NK-92 (cell line): ENCODE results near the gene MCTP1.
"Not testable (repeated sequence)": the region's sequence is repeated elsewhere in the genome, so short reads cannot be mapped to it uniquely, and the experiment has no call there.

Experiments used
- DNase-seq: peaks from one replicate; lab custom pipeline; 2025; ENCODE audit not compliant: unreplicated experiment; lab: John Stamatoyannopoulos, UW

The MCTP1 gene

GRCh38 chr5:94891565-94891964 is 393.3 kb downstream of the MCTP1 start:
- DNase-seq, result no peak

DNA sequence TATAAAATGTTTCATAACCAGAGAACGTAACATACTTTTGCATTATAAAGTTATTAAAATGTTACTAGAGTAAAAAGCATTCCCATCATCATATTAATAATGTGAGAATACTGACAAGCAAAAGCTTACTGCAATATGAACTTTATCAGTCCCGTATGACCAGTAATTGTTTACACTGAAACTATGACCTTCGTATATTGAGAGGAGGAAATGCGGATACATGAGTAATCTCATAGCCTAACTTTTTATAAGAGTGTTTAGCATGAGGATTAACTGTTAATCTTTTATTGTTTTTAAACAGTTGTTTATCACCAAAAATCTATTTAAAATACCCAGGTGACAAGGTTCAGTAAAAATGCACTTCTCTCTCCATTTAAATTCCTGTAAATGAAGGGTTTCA is 394.0 kb downstream of the MCTP1 start:
- DNase-seq, result no peak

GRCh38 chr5:94888674-94889073 is 396.2 kb downstream of the MCTP1 start:
- DNase-seq, result no peak

GRCh38 chr5:94885931-94886330 is 399.0 kb downstream of the MCTP1 start:
- DNase-seq, result no peak

DNA sequence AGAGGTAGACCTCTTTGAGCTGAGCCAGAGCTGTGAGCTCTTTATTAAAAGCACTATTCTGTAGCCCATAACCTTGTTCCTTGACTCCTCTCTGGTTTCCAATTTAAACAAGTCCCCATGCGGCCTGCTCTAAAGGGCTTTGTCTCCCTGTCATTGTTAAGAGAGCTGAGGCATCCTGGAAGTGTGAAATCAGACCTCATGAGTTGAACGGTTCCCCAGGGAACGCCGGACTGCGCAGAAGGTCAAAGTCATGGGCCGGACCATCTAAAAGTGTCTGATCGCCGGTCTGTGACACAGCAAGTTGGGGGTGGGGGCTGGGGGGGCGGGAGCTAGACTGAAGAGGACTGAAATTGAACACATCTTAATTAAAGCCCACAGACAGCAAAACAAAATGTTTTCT is 400.6 kb downstream of the MCTP1 start:
- no peak for DNase-seq

GRCh38 chr5:94872526-94872925 is 412.4 kb downstream of the MCTP1 start:
- DNase-seq, result no peak

DNA sequence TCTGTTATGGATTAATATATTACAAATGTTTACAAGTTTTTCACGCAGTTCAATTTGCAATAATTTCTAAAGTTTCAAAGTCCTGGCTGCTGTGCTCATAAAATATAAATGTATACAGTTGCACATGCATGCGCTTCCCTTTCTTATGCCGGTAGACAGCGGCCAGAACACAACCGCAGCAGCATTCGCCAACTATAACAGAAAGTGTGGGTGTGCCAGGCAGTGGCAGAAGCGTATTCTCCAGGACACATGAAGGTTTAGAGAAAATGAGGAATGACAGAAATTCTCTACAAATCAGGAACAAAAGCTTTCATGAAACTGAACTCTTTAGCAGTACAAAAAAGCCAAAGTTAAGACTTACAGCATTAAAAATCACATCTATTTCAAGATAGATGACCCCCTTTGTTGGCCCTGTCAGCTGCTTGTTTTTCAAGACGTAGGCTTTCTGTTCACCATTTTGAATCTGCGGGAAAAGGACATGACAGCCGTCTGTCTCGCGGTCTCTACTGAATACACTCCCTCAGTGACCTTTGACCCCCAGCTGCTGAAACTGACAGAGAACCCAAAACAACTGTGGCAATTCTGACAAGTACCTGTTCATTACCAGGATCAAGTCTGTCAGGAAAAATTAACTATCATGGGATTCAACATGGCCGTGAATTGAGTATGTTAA is 414.2 kb downstream of the MCTP1 start:
- no peak for DNase-seq

DNA sequence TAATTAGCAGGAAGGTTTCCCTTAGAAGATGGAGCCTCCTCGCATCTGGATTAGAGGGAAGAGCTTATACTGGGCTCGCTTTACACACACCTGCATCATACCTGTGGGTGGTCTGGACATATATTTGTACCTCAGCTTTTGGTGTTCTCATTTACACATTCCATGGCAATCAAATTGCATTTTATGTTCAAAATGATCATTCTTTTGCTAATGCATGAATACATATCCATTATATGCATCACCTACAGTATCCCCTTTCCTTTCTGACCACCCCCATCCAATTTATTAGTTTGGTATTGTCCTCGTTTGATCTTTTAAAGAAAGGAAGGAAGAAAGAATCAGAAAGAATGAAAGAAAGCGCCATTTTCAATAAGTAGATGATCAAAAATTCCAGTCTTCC is 415.0 kb downstream of the MCTP1 start:
- no peak for DNase-seq

DNA sequence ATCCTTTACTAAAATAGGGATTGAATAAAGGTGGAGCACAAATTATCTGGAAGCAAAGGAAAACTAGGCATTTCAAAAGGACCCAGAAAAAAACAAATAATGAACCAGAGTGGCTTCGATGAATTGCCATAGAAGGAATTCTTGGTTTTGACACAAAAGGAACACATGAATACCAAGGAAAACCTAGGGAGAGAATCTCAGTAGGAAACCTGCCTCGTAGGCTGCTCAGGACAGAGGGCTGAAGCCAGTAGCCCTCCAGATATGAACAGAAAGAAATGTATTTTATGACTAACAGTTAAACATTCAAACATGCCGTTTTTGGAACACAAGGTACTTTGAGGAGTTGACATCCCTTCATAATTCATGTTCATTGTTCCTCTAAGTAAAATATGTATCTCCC is 420.9 kb downstream of the MCTP1 start:
- no peak for DNase-seq

- no peak for DNase-seq
Observed at GRCh38 chr5:94857111-94857510, 427.8 kb downstream of the MCTP1 start.

DNA sequence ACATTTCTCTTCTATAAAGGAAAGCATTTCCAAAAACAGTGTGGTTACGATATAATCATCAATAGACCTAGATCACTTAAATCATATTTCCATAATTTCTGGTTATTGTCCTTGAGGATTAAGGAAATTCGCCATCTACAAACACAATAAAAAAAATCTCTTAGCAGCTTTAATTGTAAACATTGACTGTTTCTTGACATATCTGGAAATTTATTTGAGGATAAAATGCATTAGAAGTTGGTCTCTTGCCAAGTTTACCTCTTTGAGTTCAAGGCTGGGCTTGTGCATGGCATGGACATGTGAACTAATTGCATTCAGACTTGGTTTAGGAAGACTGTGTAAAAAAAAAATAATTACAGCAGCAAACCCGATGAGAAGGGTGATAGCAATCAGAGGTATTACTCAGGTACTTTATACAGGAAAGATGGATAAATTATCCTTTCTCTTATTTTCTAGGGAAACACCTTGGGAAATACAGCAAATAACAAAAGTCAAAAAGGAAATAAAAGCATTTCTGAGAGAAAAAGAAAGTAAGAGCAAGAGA is 428.6 kb downstream of the MCTP1 start:
- DNase-seq, result no peak

DNA sequence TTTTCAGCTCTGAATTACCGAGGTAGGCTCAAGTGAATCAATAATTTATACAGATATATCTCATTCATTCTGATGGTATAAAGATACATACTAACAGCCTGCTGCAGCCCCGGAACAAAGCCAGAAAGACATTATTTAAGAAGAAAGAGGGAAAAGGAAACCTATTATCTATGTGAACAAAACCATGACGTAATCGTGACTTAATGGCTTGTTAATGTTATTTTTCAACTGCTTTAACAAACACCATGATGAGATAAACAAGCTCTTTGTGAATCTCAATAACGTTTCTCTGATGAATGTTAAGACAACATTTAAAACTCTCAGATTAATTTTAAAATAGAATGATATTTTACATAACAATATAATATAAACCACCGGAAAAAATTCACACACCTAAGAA is 429.4 kb downstream of the MCTP1 start:
- no peak for DNase-seq

DNA sequence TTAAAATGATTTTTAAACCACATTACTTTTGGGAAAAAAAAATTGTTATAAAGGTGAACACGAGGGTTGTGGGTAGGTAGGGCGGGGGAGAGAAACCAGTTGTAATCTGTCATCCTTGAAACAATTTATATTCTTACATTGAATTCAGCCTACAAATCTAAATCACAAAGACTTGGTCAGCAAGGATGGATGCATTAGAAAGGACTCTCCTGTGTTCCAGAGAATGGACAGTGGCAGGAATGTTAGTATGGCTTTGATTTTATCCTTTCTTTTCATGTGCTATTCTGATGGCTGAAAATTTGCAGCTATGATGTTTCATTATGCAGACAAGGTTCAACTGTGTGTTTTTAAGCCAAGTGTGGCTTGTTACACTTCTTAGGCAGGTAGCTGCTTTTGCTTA is 431.8 kb downstream of the MCTP1 start:
- no peak for DNase-seq

- DNase-seq, result no peak
Observed at GRCh38 chr5:94850960-94851359, 433.9 kb downstream of the MCTP1 start.

DNA sequence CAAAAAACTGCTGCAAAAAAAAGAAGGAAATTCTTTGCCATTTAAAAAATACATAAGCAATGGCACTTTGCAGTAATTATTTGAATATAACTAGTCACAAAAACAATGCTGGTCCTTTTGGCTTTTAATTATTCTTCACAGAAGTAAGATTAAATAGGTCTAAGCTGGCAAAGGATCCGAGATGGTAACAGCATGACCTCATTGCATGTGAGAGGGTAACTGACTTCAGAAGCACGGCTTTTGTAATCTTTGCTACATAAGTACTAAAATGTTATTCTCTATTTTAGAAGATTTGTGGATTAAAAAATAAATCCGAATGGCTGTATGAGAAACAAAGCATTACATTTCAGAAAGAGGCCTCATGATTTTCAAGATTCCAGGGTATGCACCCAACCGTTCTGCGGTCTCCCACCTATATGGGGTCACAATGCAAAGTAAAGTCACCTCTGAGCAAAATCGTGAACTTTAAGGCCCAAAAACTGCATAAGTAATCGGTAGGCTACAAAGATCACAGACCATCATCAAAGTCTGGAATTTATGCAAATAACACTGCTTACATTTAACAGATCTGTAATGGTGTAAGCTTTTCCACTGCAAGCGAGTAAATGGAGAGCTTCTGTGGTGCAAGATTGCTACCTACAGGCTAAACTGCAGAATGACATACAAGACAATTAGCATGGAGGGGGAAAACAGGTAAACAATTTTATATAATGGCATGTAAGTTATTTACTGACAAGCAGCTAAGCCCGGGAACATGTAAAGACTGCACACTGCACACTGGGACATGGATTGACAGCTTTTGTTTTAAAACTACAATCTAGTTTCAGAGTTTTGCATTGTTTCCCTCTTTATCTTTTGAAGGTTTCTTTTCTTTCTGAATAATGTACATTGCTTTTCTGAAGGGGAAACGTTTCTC is 434.8 kb downstream of the MCTP1 start:
- DNase-seq, result no peak

DNA sequence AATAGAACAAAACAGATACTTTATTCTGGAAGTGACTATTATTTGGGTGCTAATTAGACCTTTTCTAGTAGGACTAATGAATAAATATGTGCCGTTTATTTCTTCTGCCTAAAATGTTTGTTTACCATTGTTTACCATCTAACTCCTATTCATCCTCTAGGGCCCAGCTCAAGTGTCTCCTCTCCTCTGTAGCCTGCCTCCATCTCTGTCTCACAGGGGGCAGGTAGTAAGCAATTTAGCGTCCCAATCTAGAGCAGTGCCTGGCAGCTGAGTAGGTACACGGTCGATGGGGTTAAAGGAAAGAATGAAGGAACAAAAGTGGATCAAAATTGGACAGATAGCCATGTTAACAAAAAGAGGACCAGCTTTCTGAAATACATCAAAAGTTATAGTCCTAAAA is 435.6 kb downstream of the MCTP1 start:
- DNase-seq, result no peak

DNA sequence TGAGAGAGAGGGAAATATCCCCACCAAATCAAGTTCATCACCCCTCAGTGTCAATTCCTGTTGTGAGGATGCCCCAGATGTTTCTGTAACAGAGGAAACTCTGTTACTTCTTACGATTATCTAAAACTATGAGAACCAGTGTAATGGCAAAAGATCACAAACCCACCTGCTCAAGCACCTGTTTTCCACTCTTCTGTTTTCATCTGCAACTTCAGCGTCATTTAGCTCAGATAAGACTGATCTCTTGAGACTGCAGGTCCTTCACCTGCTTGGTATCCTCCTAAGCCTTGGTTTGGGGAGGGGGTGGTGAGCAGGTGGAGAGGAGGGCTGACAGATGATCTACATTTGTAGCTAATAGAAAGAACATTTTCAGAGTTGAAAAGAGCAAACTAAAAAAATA is 437.2 kb downstream of the MCTP1 start:
- no peak for DNase-seq

GRCh38 chr5:94847019-94847418 is 437.9 kb downstream of the MCTP1 start:
- no peak for DNase-seq

DNA sequence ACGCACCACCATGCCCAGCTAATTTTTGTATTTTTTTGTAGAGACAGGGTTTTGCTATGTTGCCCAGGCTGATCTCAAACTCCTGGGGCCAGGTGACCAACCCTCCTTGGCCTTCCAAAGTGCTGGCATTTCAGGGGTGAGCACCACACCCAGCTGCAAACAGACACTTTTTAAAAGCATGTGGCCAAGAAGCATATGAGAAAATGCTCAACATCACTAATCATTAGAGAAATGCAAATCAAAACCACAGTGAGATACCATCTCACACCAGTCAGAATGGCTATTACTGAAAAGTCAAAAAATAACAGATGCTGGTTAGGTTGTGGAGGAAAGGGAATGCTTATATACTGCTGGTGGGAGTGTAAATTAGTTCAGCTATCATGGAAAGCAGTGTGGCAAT is 439.2 kb downstream of the MCTP1 start:
- DNase-seq, result not testable (repeated sequence)

DNA sequence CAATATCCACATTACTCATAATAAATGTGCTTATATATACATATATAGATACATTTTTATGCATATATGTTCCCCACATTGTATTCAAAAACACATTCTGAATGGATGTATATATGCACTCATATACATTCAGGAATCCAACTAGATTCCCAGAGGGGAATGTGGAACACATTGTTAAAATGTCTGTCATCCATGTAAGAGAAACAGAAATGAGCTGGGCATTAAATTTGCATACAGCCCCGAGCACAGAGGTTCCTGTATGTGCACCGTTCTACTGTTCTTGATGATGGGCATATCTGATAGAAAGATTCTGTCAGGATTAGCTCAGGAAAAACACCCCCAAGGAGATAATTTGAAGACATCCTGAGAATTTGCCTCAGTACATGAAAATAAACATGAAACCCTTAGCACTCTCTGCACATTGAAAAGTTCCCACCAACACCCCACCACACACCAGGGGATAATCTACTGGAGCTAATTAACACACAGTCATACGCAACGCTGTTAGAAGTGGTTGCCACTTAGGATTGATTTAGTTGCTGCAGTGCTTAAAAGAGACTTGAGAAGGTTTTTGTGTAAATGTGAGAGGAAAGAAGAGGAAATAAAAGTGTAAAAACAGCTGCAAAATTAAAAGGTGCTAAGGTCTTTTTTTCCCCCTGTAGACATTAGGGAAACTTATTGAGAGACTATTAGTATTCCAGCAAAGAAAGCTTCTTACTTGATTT is 443.1 kb downstream of the MCTP1 start:
- no peak for DNase-seq

DNA sequence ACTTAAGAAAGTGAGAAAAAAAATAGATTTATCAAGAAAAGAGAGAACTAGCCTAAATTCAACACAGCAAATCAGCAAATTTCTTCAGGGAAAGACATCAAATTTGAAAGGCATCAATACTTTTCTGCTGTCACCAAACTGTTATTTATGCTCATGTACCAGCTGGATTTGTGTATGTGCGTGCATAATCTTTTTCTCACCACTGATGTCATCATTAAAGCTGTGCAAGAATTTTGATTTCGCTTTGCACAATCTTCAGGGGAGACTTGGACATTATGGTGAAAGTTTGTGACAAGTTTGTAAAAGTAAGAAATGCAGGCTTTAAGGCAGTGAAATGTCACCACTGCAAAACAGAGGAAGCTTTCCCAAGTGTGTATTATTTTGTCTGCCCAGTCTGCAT is 451.0 kb downstream of the MCTP1 start:
- no peak for DNase-seq

- no peak for DNase-seq
Observed at GRCh38 chr5:94832685-94833084, 452.2 kb downstream of the MCTP1 start.
